ENCODE data around the gene MICAL3. TPM values are rescaled to one million over a fixed set of nuclear protein-coding genes. Genes with fewer than 3 reads are reported as not detected.
A peak's percentile ranks its signal among the peaks of the same experiment; 100 is the strongest.

MICAL3 gene
- total and polyA plus RNA-seq, 4 donors, result 4.4 to 30.7 (median 15.4) TPM

DNA sequence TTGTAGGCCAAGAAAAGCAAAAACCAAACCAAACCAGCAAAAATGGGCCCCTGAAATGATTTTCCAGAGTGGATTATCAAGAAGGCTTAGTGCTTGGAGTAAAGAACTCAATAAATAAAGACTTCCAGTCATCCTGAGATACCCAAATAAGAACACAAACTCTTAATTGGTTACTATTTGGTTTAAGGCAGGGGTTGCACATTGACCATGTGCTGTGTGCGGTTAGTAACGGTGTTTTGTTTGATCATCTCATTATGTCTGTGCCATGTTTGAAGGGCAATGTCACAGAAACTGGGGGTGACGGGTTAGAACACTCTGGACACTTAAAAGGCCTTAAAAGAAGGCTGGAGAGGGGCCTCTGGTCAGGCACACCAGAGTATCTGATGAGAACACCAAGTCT is 9.7 kb upstream of the MICAL3 start:
- no peaks in the 10 kb centered on the region for H3K36me3 ChIP-seq (ENCODE audit: control insufficient read depth in 4 of 4, insufficient read depth in 4 of 4, low read length in 4 of 4)
- TF ChIP-seq, protein P1, sequence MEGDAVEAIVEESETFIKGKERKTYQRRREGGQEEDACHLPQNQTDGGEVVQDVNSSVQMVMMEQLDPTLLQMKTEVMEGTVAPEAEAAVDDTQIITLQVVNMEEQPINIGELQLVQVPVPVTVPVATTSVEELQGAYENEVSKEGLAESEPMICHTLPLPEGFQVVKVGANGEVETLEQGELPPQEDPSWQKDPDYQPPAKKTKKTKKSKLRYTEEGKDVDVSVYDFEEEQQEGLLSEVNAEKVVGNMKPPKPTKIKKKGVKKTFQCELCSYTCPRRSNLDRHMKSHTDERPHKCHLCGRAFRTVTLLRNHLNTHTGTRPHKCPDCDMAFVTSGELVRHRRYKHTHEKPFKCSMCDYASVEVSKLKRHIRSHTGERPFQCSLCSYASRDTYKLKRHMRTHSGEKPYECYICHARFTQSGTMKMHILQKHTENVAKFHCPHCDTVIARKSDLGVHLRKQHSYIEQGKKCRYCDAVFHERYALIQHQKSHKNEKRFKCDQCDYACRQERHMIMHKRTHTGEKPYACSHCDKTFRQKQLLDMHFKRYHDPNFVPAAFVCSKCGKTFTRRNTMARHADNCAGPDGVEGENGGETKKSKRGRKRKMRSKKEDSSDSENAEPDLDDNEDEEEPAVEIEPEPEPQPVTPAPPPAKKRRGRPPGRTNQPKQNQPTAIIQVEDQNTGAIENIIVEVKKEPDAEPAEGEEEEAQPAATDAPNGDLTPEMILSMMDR (IDR thresholded peaks at IDR 0.05; ENCODE audit: control extremely low read depth, extremely low read depth), result no peak
- DNase-seq, result no peak
- peaks cover 0 to 3% (median 0%) of the 10 kb centered on the region in 3 donors for H3K27me3 ChIP-seq (ENCODE audit: control insufficient read depth in 3 of 3, insufficient read depth in 3 of 3, low read length in 2 of 3)
- H3K9me3 ChIP-seq (ENCODE audit: control insufficient read depth in 4 of 4, insufficient read depth in 3 of 4, low read length in 3 of 4), result no peaks in the 10 kb centered on the region
- H3K27ac ChIP-seq (ENCODE audit: low read depth in 1 of 2, low read length in 1 of 2), result no peak overlapping the region
- no peak overlapping the region for H3K9ac ChIP-seq (ENCODE audit: insufficient read depth in 1 of 2, low read length in 2 of 2)
- WGBS, 2 donors, result 85 to 94% methylated on average over 3 of the region's 3 CpGs
- H3K4me3 ChIP-seq, result no peak overlapping the region
- H3K4me1 ChIP-seq (ENCODE audit: control insufficient read depth in 5 of 5, insufficient read depth in 5 of 5, low read length in 5 of 5), result peaks cover 0 to 9% (median 2%) of the 10 kb centered on the region in 5 donors
- no peak for ATAC-seq (ENCODE audit: insufficient read depth, low FRiP score)

DNA sequence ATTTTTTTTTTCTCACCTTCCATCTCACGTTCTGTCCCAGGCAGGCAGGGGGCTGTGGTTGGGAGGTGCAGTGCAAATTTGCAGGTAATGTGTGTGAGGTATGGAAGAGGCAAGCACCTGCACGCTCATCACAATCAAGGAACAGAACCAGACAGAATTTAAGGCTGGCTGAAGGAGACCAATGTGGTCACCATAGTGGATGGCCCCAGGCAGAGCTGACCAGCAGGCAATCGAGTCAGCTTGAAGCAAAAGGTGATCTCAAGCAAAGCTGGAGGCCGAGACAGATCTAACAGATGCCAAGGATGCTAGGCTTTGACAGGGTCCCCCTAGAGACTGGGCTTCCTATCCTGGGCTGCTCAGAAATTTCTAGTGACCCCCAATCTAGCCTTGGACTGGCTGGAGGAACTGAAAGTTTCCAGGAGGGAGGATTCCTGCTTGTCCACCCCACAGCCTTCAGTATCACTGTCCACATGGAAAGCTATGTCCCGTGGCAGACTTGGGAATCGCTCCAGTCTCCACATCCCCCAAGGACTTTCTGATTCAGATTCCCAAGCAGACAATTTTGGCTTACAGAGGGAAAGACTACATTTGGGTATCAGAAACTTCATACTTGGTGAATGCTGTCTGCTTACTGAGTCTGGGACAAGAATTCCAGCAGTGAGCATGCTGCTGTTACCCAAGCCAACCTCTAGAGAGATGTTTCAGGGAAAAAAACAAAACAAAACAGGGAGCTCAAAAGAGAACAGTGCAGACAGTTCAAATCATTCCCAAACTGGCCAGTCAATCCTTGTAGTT is 9.0 kb upstream of the MICAL3 start:
- DNase-seq, result no peak
- no peak overlapping the region for H3K9ac ChIP-seq (ENCODE audit: insufficient read depth in 1 of 2, low read length in 2 of 2)
- no peaks in the 10 kb centered on the region for H3K36me3 ChIP-seq (ENCODE audit: control insufficient read depth in 4 of 4, insufficient read depth in 4 of 4, low read length in 4 of 4)
- no peaks in the 10 kb centered on the region for H3K9me3 ChIP-seq (ENCODE audit: control insufficient read depth in 4 of 4, insufficient read depth in 3 of 4, low read length in 3 of 4)
- H3K4me3 ChIP-seq, result no peak overlapping the region
- H3K27me3 ChIP-seq (ENCODE audit: control insufficient read depth in 3 of 3, insufficient read depth in 3 of 3, low read length in 2 of 3), result peaks cover 0 to 5% (median 0%) of the 10 kb centered on the region in 3 donors
- H3K27ac ChIP-seq (ENCODE audit: low read depth in 1 of 2, low read length in 1 of 2), result peak overlapping the region; percentile 26 to 30
- 85 to 90% methylated on average over 6 of the region's 6 CpGs for WGBS, 2 donors
- TF ChIP-seq, protein P1 (IDR thresholded peaks at IDR 0.05; ENCODE audit: control extremely low read depth, extremely low read depth), result no peak
- H3K4me1 ChIP-seq (ENCODE audit: control insufficient read depth in 5 of 5, insufficient read depth in 5 of 5, low read length in 5 of 5), result peaks cover 0 to 9% (median 2%) of the 10 kb centered on the region in 5 donors
- no peak for ATAC-seq (ENCODE audit: insufficient read depth, low FRiP score)

DNA sequence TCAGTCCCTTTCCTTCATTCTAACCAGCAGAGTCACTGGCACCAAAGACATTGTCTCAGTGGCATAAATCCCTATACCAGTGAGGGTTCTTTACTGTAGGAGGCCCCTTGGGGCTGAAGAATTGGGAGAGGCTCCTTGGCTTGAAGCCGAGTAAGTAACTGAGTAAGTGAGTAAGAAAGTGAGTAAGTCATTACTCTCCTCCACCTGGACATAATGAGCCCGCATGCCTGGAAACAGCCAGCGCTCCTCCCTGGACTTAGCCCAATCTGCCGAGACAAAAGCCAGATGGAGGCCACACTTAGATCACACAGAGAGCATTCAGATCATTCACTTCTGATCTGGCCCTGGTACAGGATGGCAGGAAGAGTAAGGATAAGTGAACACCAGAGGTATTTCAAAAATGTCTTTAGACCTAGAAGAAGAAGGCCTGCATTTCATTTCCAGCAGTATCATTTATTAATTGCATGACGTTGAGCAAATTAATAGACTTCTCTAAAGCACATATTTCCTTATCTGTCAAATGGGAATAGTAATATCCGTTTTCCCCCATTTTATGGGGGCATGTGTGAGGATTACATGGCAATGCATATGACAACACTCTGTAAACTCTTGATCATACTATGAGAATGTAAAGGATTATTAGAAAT is 8.2 kb upstream of the MICAL3 start:
- ATAC-seq (ENCODE audit: insufficient read depth, low FRiP score), result no peak
- H3K27ac ChIP-seq (ENCODE audit: low read depth in 1 of 2, low read length in 1 of 2), result peak overlapping the region in 1 of 2 donors; percentile 60
- TF ChIP-seq, protein P1 (IDR thresholded peaks at IDR 0.05; ENCODE audit: control extremely low read depth, extremely low read depth), result no peak

More for the DNA sequence above, 8.2 kb upstream of the MICAL3 start:
- no peak overlapping the region for H3K9ac ChIP-seq (ENCODE audit: insufficient read depth in 1 of 2, low read length in 2 of 2)
- 85 to 96% methylated on average over 6 of the region's 6 CpGs for WGBS, 2 donors
- H3K4me1 ChIP-seq (ENCODE audit: control insufficient read depth in 5 of 5, insufficient read depth in 5 of 5, low read length in 5 of 5), result peaks cover 0 to 9% (median 2%) of the 10 kb centered on the region in 5 donors
- no peaks in the 10 kb centered on the region for H3K9me3 ChIP-seq (ENCODE audit: control insufficient read depth in 4 of 4, insufficient read depth in 3 of 4, low read length in 3 of 4)
- no peak for DNase-seq
- peaks cover 0 to 5% (median 0%) of the 10 kb centered on the region in 3 donors for H3K27me3 ChIP-seq (ENCODE audit: control insufficient read depth in 3 of 3, insufficient read depth in 3 of 3, low read length in 2 of 3)
- no peaks in the 10 kb centered on the region for H3K36me3 ChIP-seq (ENCODE audit: control insufficient read depth in 4 of 4, insufficient read depth in 4 of 4, low read length in 4 of 4)
- no peak overlapping the region for H3K4me3 ChIP-seq
